ENCODE measurements around the gene SGPL1.
"Not testable (repeated sequence)": the region's sequence is repeated elsewhere in the genome, so short reads cannot be mapped to it uniquely, and the experiment has no call there.

The SGPL1 gene

GRCh38 chr10:70907637-70908405 is 92.1 kb downstream of the SGPL1 start:
- no peak for DNase-seq

- DNase-seq: no peak
Observed at GRCh38 chr10:70908406-70909296, 92.9 kb downstream of the SGPL1 start.

GRCh38 chr10:70909326-70909935 is 93.7 kb downstream of the SGPL1 start:
- DNase-seq: no peak

GRCh38 chr10:70910486-70911341 is 95.0 kb downstream of the SGPL1 start:
- no peak for DNase-seq

GRCh38 chr10:70911386-70911785 is 95.6 kb downstream of the SGPL1 start:
- no peak for DNase-seq

- DNase-seq: no peak
Observed at GRCh38 chr10:70912556-70912955, 96.8 kb downstream of the SGPL1 start.

GRCh38 chr10:70913191-70913892 is 97.6 kb downstream of the SGPL1 start:
- no peak for DNase-seq

- DNase-seq: no peak
Observed at GRCh38 chr10:70913893-70914240, 98.1 kb downstream of the SGPL1 start.

GRCh38 chr10:70914316-70914864 is 98.6 kb downstream of the SGPL1 start:
- DNase-seq: no peak

- DNase-seq: no peak
Observed at GRCh38 chr10:70915206-70915605, 99.5 kb downstream of the SGPL1 start.

GRCh38 chr10:70915806-70916205 is 100.1 kb downstream of the SGPL1 start:
- DNase-seq: no peak

- DNase-seq: no peak
Observed at GRCh38 chr10:70916241-70916640, 100.5 kb downstream of the SGPL1 start.

GRCh38 chr10:70917226-70917625 is 101.5 kb downstream of the SGPL1 start:
- no peak for DNase-seq

GRCh38 chr10:70917635-70918034 is 101.9 kb downstream of the SGPL1 start:
- no peak for DNase-seq

- DNase-seq: no peak
Observed at GRCh38 chr10:70918851-70919530, 103.2 kb downstream of the SGPL1 start.

GRCh38 chr10:70919906-70920305 is 104.2 kb downstream of the SGPL1 start:
- DNase-seq: not testable (repeated sequence)

- no peak for DNase-seq
Observed at GRCh38 chr10:70920519-70920918, 104.8 kb downstream of the SGPL1 start.

GRCh38 chr10:70921285-70921684 is 105.5 kb downstream of the SGPL1 start:
- DNase-seq: no peak

- DNase-seq: no peak
Observed at GRCh38 chr10:70923696-70924095, 107.9 kb downstream of the SGPL1 start.

- no peak for DNase-seq
Observed at GRCh38 chr10:70925377-70926225, 109.9 kb downstream of the SGPL1 start.

All from GDM1 (cell line).